ENCODE measurements around the gene LMAN1L. TPM values are rescaled to one million over a fixed set of nuclear protein-coding genes. Genes with fewer than 3 reads are reported as not detected.

The LMAN1L gene
- total and polyA plus RNA-seq, 4 donors, result 0.08 TPM; not detected in 3

GRCh38 chr15:74769463-74770025 is 43.1 kb upstream of the LMAN1L start:
- H3K36me3 ChIP-seq (ENCODE audit: control insufficient read depth in 4 of 4, insufficient read depth in 3 of 4, low read depth in 1 of 4, low read length in 3 of 4), result no peaks in the 10 kb centered on the region
- WGBS, result 68% methylated on average over 7 of the region's 7 CpGs
- DNase-seq (ENCODE audit: low spot score), result no peak

GRCh38 chr15:74770211-74770903 is 42.3 kb upstream of the LMAN1L start:
- Histone ChIP-seq H3K27me3 (ENCODE audit: control insufficient read depth in 4 of 4, insufficient read depth in 4 of 4, low read length in 3 of 4) (no peaks in the 10 kb centered on the region), H3K36me3 (ENCODE audit: control insufficient read depth in 4 of 4, insufficient read depth in 3 of 4, low read depth in 1 of 4, low read length in 3 of 4) (no peaks in the 10 kb centered on the region), H3K9ac (ENCODE audit: low read depth in 1 of 2, low read length in 2 of 2) (no peak overlapping the region), H3K4me1 (ENCODE audit: control insufficient read depth in 4 of 4, insufficient read depth in 4 of 4, low read length in 3 of 4) (peaks cover 0 to 6% (median 3%) of the 10 kb centered on the region in 4 donors), H3K27ac (ENCODE audit: low read depth in 1 of 2, low read length in 2 of 2) (no peak overlapping the region), H3K4me3 (ENCODE audit: low read depth in 1 of 3, low read length in 3 of 3) (no peak overlapping the region), H3K9me3 (ENCODE audit: control insufficient read depth in 4 of 4, low read length in 3 of 4) (no peaks in the 10 kb centered on the region)
- 57% methylated on average over 4 of the region's 4 CpGs for WGBS
- no peak for DNase-seq (ENCODE audit: low spot score)
- TF ChIP-seq ZBTB33 (IDR thresholded peaks at IDR 0.05), result no peak
- TF ChIP-seq CTCF (IDR thresholded peaks at IDR 0.05; ENCODE audit: low read depth, low read length, missing input control), result no peak
- TF ChIP-seq ATF3 (IDR thresholded peaks at IDR 0.05), result no peak
- no peak for TF ChIP-seq FOXA1 (IDR thresholded peaks at IDR 0.05)
- TF ChIP-seq REST (IDR thresholded peaks at IDR 0.05), result no peak
- no peak for TF ChIP-seq YY1 (IDR thresholded peaks at IDR 0.05)
- no peak for TF ChIP-seq RAD21 (IDR thresholded peaks at IDR 0.05)
- no peak for TF ChIP-seq JUND (IDR thresholded peaks at IDR 0.05)
- no peak for TF ChIP-seq SP1 (IDR thresholded peaks at IDR 0.05)
- TF ChIP-seq HNF4G (IDR thresholded peaks at IDR 0.05), result no peak
- no peak for TF ChIP-seq EGR1 (IDR thresholded peaks at IDR 0.05; ENCODE audit: low read depth in 2 of 2)
- no peak for TF ChIP-seq FOXA2 (IDR thresholded peaks at IDR 0.05)
- TF ChIP-seq MAX (IDR thresholded peaks at IDR 0.05), result no peak
- TF ChIP-seq GABPA (IDR thresholded peaks at IDR 0.05 in 1 of 2, conservative IDR thresholded peaks at IDR 0.05 in 1 of 2), result no peak
- TF ChIP-seq NR2F2 (IDR thresholded peaks at IDR 0.05), result no peak

More at GRCh38 chr15:74769463-74770025, 43.1 kb upstream of the LMAN1L start:
- no peak overlapping the region for H3K4me3 ChIP-seq (ENCODE audit: low read depth in 1 of 3, low read length in 3 of 3)
- H3K9me3 ChIP-seq (ENCODE audit: control insufficient read depth in 4 of 4, low read length in 3 of 4), result no peaks in the 10 kb centered on the region
- H3K4me1 ChIP-seq (ENCODE audit: control insufficient read depth in 4 of 4, insufficient read depth in 4 of 4, low read length in 3 of 4), result peaks cover 0 to 6% (median 3%) of the 10 kb centered on the region in 4 donors
- no peak overlapping the region for H3K9ac ChIP-seq (ENCODE audit: low read depth in 1 of 2, low read length in 2 of 2)
- H3K27ac ChIP-seq (ENCODE audit: low read depth in 1 of 2, low read length in 2 of 2), result no peak overlapping the region
- TF ChIP-seq NR2F2 (IDR thresholded peaks at IDR 0.05), result no peak
- no peak for TF ChIP-seq YY1 (IDR thresholded peaks at IDR 0.05)
- TF ChIP-seq CTCF (IDR thresholded peaks at IDR 0.05; ENCODE audit: low read depth, low read length, missing input control), result no peak
- TF ChIP-seq FOXA1 (IDR thresholded peaks at IDR 0.05), result no peak
- no peak for TF ChIP-seq GABPA (IDR thresholded peaks at IDR 0.05 in 1 of 2, conservative IDR thresholded peaks at IDR 0.05 in 1 of 2)
- no peak for TF ChIP-seq HNF4A (conservative IDR thresholded peaks at IDR 0.05)
- TF ChIP-seq TAF1 (conservative IDR thresholded peaks at IDR 0.05), result no peak
- no peak for TF ChIP-seq ATF3 (IDR thresholded peaks at IDR 0.05)
- TF ChIP-seq FOXA2 (IDR thresholded peaks at IDR 0.05), result no peak
- H3K27me3 ChIP-seq (ENCODE audit: control insufficient read depth in 4 of 4, insufficient read depth in 4 of 4, low read length in 3 of 4), result no peaks in the 10 kb centered on the region
